ENCODE data around the gene ATP13A3.

ATP13A3 gene

GRCh38 chr3:194455481-194455880 lies 31.3 kb downstream of the ATP13A3 start:
- intact Hi-C loops (cut with DNase I) = no loop called here
- no peak for DNase-seq

- no peak for DNase-seq
- intact Hi-C loops (cut with DNase I) = no loop called here
Observed at GRCh38 chr3:194450341-194450740, 36.5 kb downstream of the ATP13A3 start.

DNA sequence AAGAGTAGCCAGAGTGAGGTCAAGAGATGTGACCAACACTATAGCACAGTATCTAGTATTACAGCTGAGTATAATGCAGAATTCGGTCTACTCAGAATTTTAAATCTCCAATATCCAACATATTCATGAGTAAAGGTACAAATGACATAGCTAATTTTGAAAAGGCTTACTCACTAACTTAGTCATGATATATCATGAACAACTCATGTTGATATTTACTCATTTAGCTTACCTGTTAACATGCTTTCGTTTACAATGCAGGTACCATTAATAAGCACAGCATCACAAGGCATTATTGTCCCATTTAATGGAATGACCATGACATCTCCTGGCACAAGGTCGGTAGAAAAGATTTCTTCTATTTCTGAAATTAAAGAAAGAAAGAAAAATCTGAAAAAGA lies 36.9 kb downstream of the ATP13A3 start:
- intact Hi-C loops (cut with DNase I) = no loop called here
- DNase-seq = no peak

GRCh38 chr3:194447657-194448056 lies 39.1 kb downstream of the ATP13A3 start:
- intact Hi-C loops (cut with DNase I) = no loop called here

DNA sequence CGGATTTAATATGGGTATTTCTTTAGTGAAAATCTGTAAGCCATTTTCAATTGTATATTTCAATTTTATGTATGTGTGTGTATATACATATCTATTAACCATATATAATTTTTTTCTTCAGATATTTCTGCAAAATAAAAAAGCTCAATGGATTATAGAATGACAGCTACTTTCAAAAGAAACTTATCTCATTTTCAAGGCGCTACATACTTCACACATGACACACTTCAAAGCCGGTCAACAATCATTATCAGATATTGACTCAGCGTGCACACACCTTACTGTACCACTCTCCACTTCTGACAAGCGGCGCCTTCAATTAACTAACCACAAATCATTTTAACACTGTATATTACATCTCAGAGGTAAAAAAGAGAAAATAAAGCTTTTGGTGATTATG lies 39.6 kb downstream of the ATP13A3 start:
- no peak for DNase-seq
- intact Hi-C loops (cut with DNase I) = no loop called here

More at GRCh38 chr3:194447657-194448056, 39.1 kb downstream of the ATP13A3 start:
- DNase-seq = no peak

DNA sequence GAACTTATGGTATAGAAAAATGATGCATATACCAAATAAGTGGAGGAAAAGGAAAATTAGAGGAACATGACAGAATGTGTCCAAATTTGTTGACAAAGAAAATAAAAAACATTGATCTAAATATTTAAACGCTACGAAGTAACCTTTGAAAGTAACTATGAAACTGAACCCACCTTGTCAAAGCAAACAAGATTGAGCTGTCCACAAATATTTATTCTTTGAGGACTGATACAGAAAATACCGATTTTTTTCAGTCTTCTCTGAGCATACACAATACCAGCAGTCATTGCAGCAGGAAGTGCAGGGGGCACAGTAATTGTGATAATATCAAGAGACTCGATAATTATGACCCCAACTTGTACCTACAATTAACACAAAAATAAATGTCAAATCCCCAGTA lies 40.0 kb downstream of the ATP13A3 start:
- intact Hi-C loops (cut with DNase I) = no loop called here
- no peak for DNase-seq

- no peak for DNase-seq
- intact Hi-C loops (cut with DNase I) = no loop called here
Observed at GRCh38 chr3:194446172-194446571, 40.6 kb downstream of the ATP13A3 start.

GRCh38 chr3:194443901-194444300 lies 42.9 kb downstream of the ATP13A3 start:
- intact Hi-C loops (cut with DNase I) = no loop called here
- no peak for DNase-seq

- intact Hi-C loops (cut with DNase I) = no loop called here
- DNase-seq = no peak
Observed at GRCh38 chr3:194440756-194441155, 46.0 kb downstream of the ATP13A3 start.

DNA sequence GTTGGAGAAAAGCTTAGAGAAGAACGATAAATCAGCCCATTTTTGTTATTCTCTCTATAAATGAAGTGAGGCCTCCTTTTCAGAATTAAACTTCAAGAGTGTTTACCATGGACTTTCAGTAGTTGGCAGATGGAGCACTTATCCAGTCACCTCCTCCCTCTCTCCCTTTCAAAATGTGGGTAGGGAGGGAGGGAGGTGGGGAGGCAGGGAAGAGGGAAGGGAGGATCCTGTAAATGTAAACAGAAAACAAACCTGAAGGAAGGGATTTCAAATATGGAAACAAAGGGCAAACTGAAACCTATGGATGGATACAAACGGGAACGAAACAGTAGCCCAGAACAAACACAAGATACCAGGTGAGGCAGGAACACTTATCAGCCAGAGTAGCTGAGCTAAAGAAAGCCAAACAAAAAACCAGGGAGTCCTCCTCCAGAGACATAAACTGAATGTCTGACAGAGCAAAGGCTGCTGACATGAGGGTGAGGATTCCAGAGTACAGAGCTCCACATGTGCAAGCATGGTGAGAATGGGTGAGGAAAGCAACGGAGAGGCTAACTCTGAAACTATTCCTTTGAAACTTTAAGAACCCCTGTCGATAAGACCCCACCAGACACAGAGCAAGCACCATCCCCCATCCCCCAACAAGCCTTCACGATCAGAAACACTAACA lies 46.8 kb downstream of the ATP13A3 start:
- intact Hi-C loops (cut with DNase I) = no loop called here
- DNase-seq = no peak

DNA sequence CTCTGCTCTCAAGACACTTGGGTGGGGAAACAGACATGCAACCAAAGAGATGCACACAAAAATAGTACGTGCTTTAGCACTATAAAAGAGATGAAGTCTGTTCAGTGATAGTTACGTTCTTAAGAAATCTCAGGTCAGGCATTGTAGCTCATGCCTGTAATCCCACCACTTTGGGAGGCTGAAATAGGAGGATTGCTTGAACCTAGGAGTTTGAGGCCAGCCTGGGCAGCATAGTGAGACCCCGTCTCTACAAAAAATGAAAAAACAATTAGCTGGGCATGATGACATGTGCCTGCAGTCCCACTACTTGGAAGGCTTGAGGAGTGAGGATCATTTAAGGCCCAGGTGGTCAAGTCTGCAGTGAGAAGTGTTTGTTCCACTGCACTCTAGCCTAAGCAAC lies 52.3 kb downstream of the ATP13A3 start:
- intact Hi-C loops (cut with DNase I) = no loop called here
- no peak for DNase-seq

DNA sequence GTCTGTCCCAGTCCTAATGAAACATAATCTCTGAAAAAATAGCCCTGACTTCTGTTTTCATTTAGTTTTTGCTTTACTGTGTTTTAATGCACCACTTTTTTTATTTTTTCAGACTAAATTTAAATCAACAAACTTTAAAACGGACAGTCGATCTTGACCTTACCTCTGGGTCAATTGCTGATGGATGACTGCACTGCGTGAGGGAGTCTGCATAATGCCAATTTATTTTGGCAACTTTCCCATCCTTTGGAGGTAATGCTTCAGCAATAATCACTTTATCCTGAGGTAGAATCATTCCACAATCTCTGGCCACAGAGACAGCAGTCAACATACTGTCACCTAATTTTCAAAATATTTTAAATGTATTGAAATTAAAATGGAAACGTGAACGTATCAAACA lies 55.2 kb downstream of the ATP13A3 start:
- DNase-seq = no peak
- intact Hi-C loops (cut with DNase I) = no loop called here

DNA sequence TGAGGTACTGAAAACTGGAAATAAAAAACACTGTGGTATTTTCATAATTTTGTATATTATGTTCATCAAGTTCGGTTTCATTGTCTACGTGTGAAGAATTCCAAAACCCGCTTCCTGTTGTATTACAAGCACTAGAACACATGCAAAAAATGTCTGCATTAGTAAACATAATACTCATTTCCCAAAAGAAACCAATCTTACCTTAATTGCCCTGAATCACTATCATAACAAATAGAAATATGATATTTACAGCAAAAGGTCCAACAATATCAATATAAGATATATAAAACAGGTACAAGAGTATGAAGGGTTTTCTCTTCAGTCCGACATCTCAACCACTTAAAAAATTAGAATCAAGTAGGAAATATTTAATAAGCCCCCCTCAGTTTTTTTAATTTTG lies 61.4 kb downstream of the ATP13A3 start:
- intact Hi-C loops (cut with DNase I) = no loop called here
- DNase-seq = no peak

- no peak for DNase-seq
- intact Hi-C loops (cut with DNase I) = no loop called here
Observed at GRCh38 chr3:194424953-194425352, 61.8 kb downstream of the ATP13A3 start.

DNA sequence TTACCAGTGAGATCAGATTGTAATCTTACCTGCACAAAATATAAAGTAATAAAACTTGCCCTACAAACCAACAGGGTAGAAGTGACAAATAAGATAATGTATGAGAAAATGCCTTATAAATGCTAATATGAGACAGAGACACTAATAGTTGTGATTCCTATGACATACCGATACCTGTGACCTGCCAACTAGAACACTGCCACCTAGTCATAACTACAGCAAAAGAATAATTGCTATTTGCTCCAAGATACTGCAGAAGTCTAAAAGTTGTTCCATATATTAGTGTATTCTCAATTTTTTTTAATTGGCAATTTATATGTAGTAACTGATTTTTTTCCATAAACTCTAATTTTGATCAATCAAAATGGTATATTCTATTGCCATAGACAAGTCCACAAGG lies 62.4 kb downstream of the ATP13A3 start:
- intact Hi-C loops (cut with DNase I) = no loop called here
- no peak for DNase-seq

DNA sequence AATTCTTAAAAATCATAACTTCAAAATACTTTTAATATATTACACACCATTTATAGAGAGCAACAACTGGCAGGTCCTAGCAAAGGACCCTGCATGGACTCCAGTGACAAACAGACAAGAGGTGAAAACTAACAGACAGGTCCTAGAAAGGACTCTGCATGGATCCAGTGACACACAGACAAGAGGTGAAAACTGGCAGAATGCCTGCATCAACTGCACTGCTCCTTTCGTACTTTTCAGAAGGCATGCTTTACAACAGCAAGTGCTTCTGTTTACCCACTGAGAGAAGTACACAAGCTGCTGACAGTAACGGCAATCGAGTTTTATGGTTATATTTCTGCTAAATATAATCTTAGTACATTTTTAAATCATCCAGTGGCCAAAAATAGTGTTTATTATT lies 63.5 kb downstream of the ATP13A3 start:
- DNase-seq = no peak
- intact Hi-C loops (cut with DNase I) = no loop called here

GRCh38 chr3:194422188-194422587 lies 64.6 kb downstream of the ATP13A3 start:
- intact Hi-C loops (cut with DNase I) = no loop called here
- DNase-seq = no peak

- intact Hi-C loops (cut with DNase I) = no loop called here
Observed at GRCh38 chr3:194418671-194419070, 68.1 kb downstream of the ATP13A3 start.

DNA sequence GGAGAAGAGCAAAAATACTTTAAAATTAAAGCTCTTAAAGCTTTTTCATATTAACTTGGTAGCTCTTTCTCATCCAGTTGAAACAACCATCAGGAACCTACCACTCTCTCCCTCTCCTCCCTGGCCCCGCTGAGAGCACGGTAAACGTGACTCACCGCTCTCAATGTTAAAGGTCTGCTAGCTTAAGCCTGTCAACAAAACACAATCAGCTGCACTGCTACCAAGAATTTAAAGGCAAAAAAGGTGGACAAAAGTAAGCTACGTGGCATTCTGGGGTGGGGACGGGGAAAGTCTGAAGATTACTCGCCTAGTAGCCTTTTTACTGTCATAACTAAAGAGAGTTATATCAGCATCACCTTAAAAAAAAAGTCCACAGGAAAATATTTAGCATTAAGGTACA lies 79.4 kb downstream of the ATP13A3 start:
- DNase-seq = no peak
- intact Hi-C loops (cut with DNase I) = no loop called here

More at GRCh38 chr3:194418671-194419070, 68.1 kb downstream of the ATP13A3 start:
- no peak for DNase-seq

DNA sequence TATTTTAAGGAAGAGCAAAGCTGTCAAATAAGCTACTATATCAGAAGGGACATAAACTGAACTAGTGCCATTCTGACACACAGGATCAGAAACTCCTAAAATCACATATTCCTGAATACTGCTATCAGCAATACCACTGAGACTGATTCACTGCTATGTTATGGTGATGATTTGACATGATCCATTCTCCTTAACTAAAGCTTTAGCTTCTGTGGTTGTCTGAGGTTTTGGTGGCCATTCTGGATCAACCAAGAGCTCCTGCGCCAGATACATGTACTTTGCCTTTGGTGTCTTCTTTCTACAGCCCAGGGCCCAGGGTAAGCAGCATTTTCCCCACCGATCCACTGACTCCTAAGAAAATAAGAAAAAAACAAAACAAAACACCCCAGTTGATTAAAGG lies 81.0 kb downstream of the ATP13A3 start:
- no peak for DNase-seq
- intact Hi-C loops (cut with DNase I) = loop anchor here (2.0 kb wide), 1 partner anchor 73 kb away; no protein-coding TSS in a partner anchor

- intact Hi-C loops (cut with DNase I) = loop anchor here (2.0 kb wide), 1 partner anchor 72 kb away; no protein-coding TSS in a partner anchor
- DNase-seq = peak in 22 of 42 donors; percentile 25 to 82 (median 63)
Observed at GRCh38 chr3:194404365-194405140, 82.2 kb downstream of the ATP13A3 start.
